NT2/D1 (cell line): ENCODE measurements around the gene HOXB7.

ENCODE experiments used
- SUZ12 ChIP-seq: IDR thresholded peaks from 2 replicates; pipeline ENCODE4 v1.6.1; 2011; ENCODE audit not compliant: insufficient read length, insufficient read depth; ENCODE audit errors: extremely low read depth
- YY1 ChIP-seq: IDR thresholded peaks from 2 replicates; pipeline ENCODE4 v1.6.1; 2011; ENCODE audit not compliant: insufficient read length, insufficient read depth

DNA sequence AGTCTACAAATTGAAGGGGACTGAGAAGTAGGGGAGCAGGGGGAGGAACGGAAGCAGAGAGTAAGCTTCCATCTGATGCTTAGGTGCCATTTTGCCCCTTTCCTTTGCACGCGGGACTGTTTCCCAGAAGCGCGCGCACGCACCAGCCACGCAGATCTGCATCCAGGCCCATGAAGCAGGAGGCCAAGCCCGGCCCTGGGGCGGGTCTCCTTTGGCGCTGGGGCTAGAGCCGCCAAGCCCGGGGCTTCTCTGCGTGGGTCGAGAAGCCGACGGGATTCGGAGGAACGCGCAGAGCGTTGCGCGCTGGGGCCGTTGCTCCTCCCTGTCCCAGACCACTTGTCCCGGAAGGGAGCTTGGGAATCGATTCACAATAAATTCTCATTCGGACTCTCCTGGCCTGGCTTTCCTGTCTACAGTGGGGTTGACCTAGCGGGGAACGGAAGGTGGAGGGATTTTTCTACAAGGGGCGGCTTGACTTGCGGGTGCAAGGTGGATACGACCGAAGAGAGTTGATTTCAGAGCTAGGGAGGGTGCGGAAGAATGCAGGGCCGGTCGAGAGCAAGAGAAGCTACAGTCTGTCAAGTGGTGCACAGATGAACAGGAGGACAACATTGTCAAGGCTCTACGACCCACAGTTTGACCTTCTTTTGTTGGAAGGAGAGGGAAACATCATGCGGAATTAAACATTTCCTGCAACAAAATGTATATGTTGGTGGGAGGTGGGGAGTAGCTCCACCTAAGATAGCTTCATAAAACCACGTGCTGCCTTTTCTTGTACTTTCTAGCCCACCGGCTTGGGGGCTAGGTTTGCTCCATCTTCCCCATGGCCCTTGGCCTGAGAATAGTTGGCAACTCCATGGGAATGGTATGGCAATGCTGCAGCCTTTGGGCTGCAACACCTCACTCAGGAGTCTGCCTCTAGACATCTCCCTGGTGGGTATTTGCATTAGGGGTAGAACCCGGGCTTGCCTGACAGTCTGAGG, 10.9 kb upstream of the HOXB7 start:
- no peak for TF ChIP-seq YY1
- peak; percentile 33 for TF ChIP-seq SUZ12
